NCI-H345 treated with DMSO at 0.1 percent for 48 hours (cell line): Measurements from ENCODE around the gene WNT6.
"Not testable (repeated sequence)": the region's sequence is repeated elsewhere in the genome, so short reads cannot be mapped to it uniquely, and the experiment has no call there.

ENCODE experiments used
- DNase-seq: peaks from one replicate; lab custom pipeline; 2025; ENCODE audit not compliant: unreplicated experiment; lab: John Stamatoyannopoulos, UW

WNT6 gene

GRCh38 chr2:218830526-218831306 is 28.9 kb upstream of the WNT6 start:
- no peak for DNase-seq

- no peak for DNase-seq
Observed at GRCh38 chr2:218831378-218831990, 28.1 kb upstream of the WNT6 start, which contains the start of gene PRKAG3. Gene PRKAG3 (minus strand): TSS chr2:218831803.

- DNase-seq: no peak
Observed at GRCh38 chr2:218832081-218832480, 27.5 kb upstream of the WNT6 start.

DNA sequence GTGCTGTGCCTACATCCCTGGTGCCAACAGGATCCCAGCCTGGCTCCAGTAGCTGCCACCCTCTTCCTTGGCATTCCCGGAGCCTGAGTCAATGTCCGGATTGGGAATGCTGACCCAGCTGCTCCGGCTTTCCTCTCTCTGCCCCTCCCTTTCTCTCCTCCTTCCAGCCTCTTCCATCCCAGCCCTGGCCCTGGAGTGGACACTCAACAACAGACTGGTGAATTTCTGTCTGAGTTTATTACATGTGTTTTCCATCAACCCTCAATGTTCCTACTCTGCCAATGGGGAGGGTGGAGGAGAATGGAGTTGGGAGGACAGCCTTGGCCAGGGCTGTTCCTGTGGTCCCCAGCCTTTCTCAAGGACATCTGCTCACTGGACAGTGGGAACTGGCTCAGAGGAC is 27.1 kb upstream of the WNT6 start:
- no peak for DNase-seq

DNA sequence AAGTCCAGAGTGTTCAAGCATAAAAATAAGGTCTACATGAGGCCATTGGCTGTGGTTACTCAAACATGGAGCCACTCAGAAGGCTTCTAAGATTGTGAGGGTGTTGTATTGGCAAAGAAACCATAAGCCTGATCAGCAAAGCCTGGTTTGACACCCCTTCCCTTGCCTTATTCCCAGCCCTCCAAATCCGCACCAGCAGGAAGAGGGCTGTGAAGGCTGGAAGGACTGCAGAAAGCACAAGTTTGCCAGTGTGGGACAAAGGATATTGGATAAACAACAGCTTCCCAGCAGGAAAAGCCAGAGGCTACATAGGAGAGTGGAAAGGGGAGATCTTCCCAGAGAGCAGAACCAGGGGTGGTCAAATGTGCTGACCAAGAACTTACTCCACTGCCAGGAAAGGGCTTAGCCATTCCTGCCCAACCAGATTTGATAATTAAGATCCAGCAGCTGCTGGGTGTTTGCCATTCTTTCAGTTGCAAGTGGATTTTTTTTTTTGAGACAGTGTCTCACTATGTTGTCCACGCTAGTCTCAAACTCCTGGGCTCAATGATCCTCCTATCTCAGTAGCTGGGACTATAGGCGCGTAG is 26.5 kb upstream of the WNT6 start:
- DNase-seq: no peak

DNA sequence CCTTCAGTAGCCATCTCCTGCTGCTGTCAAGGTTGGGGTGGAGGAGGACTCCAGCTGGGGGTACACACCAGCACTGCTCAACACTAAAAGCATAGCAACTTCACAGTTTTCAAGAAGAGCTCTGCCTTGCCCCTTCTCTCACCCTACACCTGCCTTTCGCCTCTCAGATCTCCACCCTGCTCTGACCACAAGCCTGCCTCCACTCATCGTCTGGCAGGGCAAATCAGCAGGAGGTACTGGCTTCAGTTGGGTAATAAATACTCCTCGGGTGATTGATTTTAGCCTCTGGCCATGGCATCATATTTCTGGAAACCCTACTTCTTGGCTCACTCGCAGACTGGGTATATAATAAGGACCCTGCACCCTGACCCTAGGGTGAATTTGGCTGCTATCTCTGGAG is 24.9 kb upstream of the WNT6 start:
- DNase-seq: no peak

DNA sequence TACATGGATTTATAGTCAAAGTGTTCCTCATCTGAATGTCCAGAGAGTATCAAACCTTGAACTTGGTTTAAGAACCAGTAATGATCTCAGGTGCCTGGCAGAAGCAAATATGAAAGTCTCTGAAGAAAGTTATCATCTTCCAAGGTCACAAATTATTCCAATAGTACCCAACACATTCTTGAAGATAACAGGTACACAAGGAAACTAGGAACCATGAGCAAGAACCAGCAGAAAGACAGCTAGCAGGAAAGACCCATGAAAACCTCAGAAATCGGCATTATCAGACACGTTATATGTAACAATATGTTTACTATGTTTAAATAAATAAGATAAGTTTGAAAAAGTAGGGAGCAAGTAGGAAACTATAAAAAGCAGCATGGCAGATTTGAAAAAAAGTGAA is 22.1 kb upstream of the WNT6 start:
- no peak for DNase-seq

- no peak for DNase-seq
Observed at GRCh38 chr2:218839430-218839829, 20.2 kb upstream of the WNT6 start.

DNA sequence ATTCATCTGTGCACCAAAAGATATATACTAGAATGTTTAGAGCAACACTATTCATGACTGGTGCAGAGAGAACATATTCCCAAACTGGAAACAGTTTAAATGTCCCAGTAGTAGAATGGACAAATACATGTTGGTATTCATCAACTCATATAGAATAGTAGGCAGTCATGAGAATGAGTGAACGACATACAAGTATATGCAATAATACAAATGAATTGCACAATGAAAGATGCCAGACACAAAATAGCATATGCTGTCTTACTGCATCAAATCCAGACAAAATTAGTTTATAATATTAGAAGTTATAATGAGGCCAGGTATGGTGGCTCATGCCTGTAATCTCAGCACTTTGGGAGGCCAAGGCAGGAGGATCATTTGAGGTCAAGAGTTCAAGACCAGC is 19.7 kb upstream of the WNT6 start:
- no peak for DNase-seq

DNA sequence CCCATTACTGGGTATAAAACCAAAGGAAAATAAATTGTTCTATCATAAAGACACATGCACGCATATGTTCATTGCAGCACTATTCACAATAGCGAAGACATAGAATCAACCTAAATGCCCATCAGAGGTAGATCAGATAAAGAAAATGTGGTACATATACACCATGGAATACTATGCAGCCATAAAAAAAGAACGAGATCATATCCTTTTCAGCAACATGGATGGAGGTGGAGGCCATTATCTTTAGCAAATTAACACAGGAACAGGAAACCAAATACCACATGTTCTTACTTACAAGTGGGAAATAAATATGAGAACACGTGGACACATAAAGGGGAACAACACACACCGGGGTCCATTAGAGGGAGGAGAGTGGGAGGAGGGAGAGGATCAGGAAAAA is 15.3 kb upstream of the WNT6 start:
- DNase-seq: not testable (repeated sequence)

- DNase-seq: not testable (repeated sequence)
Observed at GRCh38 chr2:218846963-218847362, 12.6 kb upstream of the WNT6 start.

DNA sequence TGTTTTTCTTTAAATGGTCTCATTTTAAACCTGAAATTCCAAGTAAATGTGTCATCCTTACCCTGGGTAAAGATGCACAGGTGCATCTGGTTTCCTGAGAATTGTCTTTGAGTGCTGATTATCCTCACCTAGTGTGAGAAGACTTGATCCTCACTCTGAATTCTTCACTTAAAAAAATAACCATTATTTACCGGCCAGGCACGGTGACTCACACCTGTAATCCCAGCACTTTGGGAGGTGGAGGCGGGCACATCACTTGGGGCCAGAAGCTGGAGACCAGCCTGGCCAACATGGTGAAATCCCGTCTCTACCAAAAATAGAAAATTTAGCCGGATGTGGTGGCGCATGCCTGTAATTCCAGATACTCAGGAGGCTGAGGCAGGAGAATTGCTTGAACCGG is 9.9 kb upstream of the WNT6 start:
- no peak for DNase-seq

DNA sequence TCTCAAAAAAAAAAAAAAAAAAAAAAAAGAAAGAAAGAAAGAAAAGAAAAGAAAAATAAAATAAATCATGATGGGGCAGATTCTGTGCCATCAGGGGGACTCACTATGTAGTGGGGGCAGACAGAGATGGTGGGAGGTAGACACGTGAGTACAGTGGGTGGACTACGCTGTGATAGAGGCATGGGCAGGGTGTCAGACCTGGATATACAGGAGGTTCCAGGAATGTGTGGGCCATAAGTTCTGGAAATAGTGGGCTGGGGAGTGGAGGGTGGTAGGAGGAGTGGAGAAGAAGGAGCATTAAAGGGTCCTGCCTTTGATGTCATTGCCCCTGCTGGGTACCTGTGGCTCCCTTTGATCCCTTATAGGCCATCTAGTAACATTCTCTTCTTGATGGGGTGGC is 8.8 kb upstream of the WNT6 start:
- DNase-seq: no peak

DNA sequence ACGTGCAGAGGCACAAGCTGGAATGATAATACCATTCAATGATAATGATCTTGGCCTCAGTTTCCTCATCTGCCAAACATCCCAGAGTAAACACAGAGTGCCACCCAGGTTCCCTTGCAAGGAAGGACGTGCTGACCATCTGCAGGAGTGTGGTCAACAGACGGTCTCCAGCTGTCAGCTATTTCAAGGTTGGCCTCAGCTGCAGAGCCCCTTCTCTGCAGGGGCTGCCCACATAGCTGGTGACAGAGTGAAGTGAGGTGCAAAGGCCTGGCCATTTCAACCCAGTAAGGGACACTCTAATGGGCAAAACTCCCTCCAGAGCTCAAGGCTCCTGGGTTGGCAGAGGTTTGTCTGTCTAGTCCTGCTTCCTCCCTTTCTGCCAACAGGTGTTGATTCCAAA is 8.3 kb upstream of the WNT6 start:
- DNase-seq: no peak

DNA sequence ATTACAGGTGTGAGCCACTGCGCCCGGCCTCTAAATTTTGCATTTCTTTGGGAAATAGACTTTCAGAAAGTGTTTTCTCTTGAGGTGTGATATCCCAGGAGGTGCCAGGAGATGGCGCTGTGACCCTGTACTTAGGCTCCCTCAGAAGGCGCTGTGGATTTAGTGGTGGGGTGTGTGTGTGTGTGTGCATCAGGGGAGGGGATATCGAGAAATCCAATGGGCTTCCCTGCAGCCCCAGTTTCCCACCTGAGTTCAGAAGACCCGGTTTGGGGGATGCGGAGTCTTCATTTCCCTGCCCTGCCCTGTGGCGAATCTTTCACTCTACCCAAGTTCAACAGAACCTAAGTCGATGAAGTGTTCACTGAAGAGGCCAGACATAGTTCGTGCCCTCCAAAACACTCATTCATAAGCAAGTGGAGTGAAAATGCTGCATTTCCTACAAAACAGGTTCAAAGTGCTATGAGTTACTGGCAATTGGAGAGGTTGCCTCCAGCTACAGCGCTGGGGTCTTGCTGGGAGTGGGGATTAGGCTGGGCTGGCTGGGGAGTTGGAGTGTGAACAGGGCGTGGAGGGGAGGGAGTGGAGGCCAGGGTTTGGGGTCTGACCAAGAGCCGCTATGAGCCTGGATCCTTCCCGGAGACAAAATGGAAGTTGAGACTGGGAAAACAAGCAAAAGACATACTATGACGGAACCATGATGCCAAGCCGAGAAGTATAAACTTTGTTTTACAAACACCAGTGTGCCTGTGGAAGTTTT is 6.5 kb upstream of the WNT6 start:
- peak; percentile 14 for DNase-seq

GRCh38 chr2:218853766-218854165 is 5.8 kb upstream of the WNT6 start:
- DNase-seq: no peak

DNA sequence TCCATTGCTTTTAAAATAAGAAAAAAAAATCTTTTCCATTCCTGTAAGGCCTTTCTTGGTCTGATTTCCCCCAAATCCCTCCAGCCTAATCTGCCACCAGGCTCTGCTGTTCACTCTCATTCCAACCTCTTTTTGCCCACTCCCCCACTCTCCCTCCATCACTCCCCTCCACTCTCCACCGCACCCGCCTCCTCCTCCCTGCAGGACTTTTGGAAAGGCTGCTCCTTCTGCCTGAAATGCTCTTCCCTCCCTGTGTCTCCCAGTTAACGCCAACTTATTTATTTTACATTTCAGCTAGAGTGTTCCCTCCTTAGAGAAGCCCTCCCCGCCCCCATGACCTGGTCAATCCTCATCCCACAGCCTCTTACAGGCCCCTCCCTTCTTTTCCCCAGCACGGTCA is 4.7 kb upstream of the WNT6 start:
- DNase-seq: no peak

- DNase-seq: no peak
Observed at GRCh38 chr2:218855305-218856166, 4.1 kb upstream of the WNT6 start.

DNA sequence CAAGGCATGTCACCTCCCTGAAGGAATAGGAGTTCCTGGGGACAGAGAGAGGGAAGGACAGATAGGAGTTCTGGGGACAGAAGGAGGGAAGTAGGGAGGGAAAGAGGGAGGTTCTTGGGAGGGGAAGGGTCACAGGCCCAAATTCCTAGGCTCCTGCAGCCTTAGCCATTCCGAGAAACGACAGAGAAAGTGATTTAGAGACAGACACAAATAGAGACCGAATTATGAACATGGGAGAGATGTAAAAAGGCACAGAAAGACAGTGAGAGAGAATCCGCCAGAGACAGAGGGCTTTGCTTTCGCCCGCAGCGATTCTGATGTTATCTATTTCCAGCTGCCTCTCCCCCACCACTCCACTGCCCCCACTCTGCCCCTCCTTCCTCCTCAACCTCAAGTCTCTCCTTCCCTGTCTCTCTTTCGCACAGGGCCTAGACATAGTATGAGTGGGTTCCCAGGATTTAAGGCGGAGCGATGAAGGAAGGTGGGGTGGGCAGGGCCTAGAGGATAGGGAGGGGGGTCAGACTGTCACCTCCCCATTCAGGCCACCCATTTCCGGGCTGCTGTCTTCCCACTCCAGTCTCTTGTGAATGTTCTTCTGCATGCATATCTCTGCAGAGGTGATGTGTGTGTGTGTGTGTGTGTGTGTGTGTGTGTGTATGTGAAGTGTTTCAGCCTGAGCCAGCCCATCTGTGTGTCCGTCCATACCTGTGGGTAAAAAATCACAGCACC is 3.3 kb upstream of the WNT6 start:
- no peak for DNase-seq

DNA sequence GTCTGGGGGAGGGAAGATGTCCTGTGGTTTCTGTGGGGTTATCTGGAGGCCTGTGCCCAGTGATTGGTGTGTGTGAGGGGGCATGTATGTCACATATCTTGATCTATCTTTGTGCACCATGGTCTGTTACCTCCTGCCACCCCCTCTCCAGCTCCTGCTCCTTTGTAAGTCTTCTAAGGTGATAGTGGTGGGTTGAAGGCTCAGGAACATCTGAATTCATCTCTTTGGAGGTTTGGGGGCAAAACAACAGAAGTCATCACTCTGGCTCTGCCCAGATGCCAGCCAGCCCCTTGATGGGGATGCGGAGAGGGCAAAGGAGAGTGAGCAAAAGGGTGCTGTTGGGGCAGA is 2.7 kb upstream of the WNT6 start:
- DNase-seq: no peak
